GM12878 (cell line): ENCODE measurements around the gene NHERF1. TPM values are rescaled to one million over a fixed set of nuclear protein-coding genes. Genes with fewer than 3 reads are reported as not detected.

Experiments
- ATAC-seq: fragments of 200-7000 bp; cut with Tn5 transposase; 3 replicates; pipeline ENCODE4 v1.9.1; 2020; ENCODE audit warnings: mild to moderate bottlenecking, moderate library complexity
- BruUV-seq: library from RNA; stranded (reverse); fragments of 400-500 nt; replicated peaks from 2 replicates; lab custom pipeline; 2021; lab: Mats Ljungman, UMichigan
- CTCF ChIA-PET: fragments of 300-600 bp; sonication (Branson Sonifier 250); formaldehyde crosslinking; extraction: SDS; loops from one replicate; lab custom pipeline; 2021; ENCODE audit warnings: inconsistent platforms; lab: Yijun Ruan, JAX
- POLR2A ChIA-PET: fragments of 350-600 bp; formaldehyde crosslinking; extraction: SDS; loops from one replicate; lab custom pipeline; 2021; ENCODE audit warnings: inconsistent platforms; lab: Charles Lee
- RAD21 ChIA-PET: fragments of 300-600 bp; sonication (Branson Sonifier 250); formaldehyde crosslinking; loops from one replicate; lab custom pipeline; 2023; ENCODE audit warnings: antibody characterized with exemption; ENCODE audit not compliant: unreplicated experiment; lab: Charles Lee
- SMC1A ChIA-PET: fragments of 300-600 bp; sonication (Branson Sonifier 250); formaldehyde crosslinking; loops from one replicate; lab custom pipeline; 2023; ENCODE audit not compliant: unreplicated experiment, uncharacterized antibody; lab: Charles Lee
- DNase-seq: peaks from one replicate; pipeline ENCODE4 v3.0.0-alpha.2; 2011; ENCODE audit warnings: low read depth, low spot score
- FAIRE-seq: peaks from 3 replicates; lab custom pipeline; 2011; peaks lifted over from hg19 to GRCh38; lab: Jason Lieb, UNC
- H2AFZ ChIP-seq: 2 replicates; pipeline ENCODE4 v1.6.0; 2011; ENCODE audit warnings: low read depth, low read length, control low read depth; ENCODE audit not compliant: control insufficient read depth
- H3K27ac ChIP-seq: 2 replicates; pipeline ENCODE4 v1.5.1; 2011; ENCODE audit warnings: control low read depth; ENCODE audit not compliant: control insufficient read depth, insufficient read depth
- H3K27me3 ChIP-seq, 2 experiments: replicated peaks in 1 of 2; 2 replicates each; pipeline versions ENCODE4 v1.6.0 to v1.6.1; 2011; ENCODE audit warnings: low read length in 1 of 2; ENCODE audit not compliant: control insufficient read depth in 2 of 2, insufficient read depth in 2 of 2
- H3K36me3 ChIP-seq, 2 experiments: 2 replicates each; pipeline ENCODE4 v1.5.1; 2011; ENCODE audit warnings: low read length in 1 of 2; ENCODE audit not compliant: control insufficient read depth in 2 of 2, insufficient read depth in 2 of 2
- H3K4me1 ChIP-seq: 2 replicates; pipeline ENCODE4 v1.6.1; 2011; ENCODE audit warnings: mild to moderate bottlenecking, low read length, moderate library complexity, mixed read lengths; ENCODE audit not compliant: control insufficient read depth, insufficient read depth
- H3K4me2 ChIP-seq: 2 replicates; pipeline ENCODE4 v1.6.0; 2011; ENCODE audit warnings: control low read depth; ENCODE audit not compliant: control insufficient read depth, insufficient read depth
- H3K4me3 ChIP-seq: fragments of 200-600 bp; sonication (generic); 2 replicates; pipeline ENCODE4 v1.5.1; 2016
- H3K79me2 ChIP-seq: 2 replicates; pipeline ENCODE4 v1.6.0; 2011; ENCODE audit warnings: low read length; ENCODE audit not compliant: control insufficient read depth, insufficient read depth
- H3K9ac ChIP-seq: 2 replicates; pipeline ENCODE4 v1.8.0; 2011; ENCODE audit warnings: low read length, control low read depth, mixed read lengths; ENCODE audit not compliant: control insufficient read depth, insufficient read depth
- H3K9me3 ChIP-seq: replicated peaks from 3 replicates; pipeline ENCODE4 v1.5.1; 2011; ENCODE audit warnings: mild to moderate bottlenecking, low read length; ENCODE audit not compliant: control insufficient read depth, insufficient read depth
- H4K20me1 ChIP-seq: 2 replicates; pipeline ENCODE4 v1.6.0; 2011; ENCODE audit not compliant: control insufficient read depth, insufficient read depth
- DPF2 ChIP-seq: fragments of 450-650 bp; IDR thresholded peaks from 2 replicates; pipeline ENCODE4 v1.6.1; 2017; ENCODE audit warnings: mild to moderate bottlenecking
- IKZF2 ChIP-seq, 2 experiments: fragments of 450-650 bp; IDR thresholded peaks; 2 replicates each; pipeline ENCODE4 v1.6.1; 2017; ENCODE audit warnings: mild to moderate bottlenecking in 2 of 2, moderate library complexity in 2 of 2
- POLR2A ChIP-seq: IDR thresholded peaks from 2 replicates; pipeline ENCODE4 v1.6.1; 2011; ENCODE audit warnings: low read depth, mild to moderate bottlenecking, low read length
- POLR2AphosphoS2 ChIP-seq: IDR thresholded peaks from 2 replicates; pipeline ENCODE4 v1.6.1; 2011; ENCODE audit warnings: low read depth, mild to moderate bottlenecking, low read length, improper control_type of control experiment, moderate library complexity
- RUNX3 ChIP-seq: IDR thresholded peaks from 2 replicates; pipeline ENCODE4 v1.6.1; 2012; ENCODE audit warnings: low read length, inconsistent platforms
- SP1 ChIP-seq: IDR thresholded peaks from one replicate; pipeline ENCODE4 v1.6.1; 2011; ENCODE audit warnings: low read depth, low read length
- SPI1 ChIP-seq: IDR thresholded peaks from 2 replicates; pipeline ENCODE4 v1.6.1; 2011; ENCODE audit warnings: low read depth, mild to moderate bottlenecking, low read length, moderate library complexity, borderline replicate concordance; ENCODE audit not compliant: insufficient read depth
- SREBF1 ChIP-seq: IDR thresholded peaks from 2 replicates; pipeline ENCODE4 v1.6.1; 2012; ENCODE audit warnings: mild to moderate bottlenecking, low read length
- STAT3 ChIP-seq: IDR thresholded peaks from 2 replicates; pipeline ENCODE4 v1.6.1; 2011; ENCODE audit warnings: low read depth, low read length, improper control_type of control experiment
- TCF12 ChIP-seq: IDR thresholded peaks from 2 replicates; pipeline ENCODE4 v1.6.1; 2011; ENCODE audit warnings: low read depth, mild to moderate bottlenecking, low read length
- TCF3 ChIP-seq: IDR thresholded peaks from 2 replicates; pipeline ENCODE4 v1.6.1; 2012; ENCODE audit warnings: low read depth, mild to moderate bottlenecking, low read length, borderline replicate concordance; ENCODE audit not compliant: insufficient read depth
- YY1 ChIP-seq: IDR thresholded peaks from 2 replicates; pipeline ENCODE4 v1.6.1; 2011; ENCODE audit warnings: low read depth, mild to moderate bottlenecking, low read length
- WGBS: methylation state at CpG from one replicate; pipeline ENCODE4 v1.1.6; 2016; ENCODE audit warnings: low lambda C conversion rate; ENCODE audit not compliant: insufficient replicate concordance, insufficient coverage; ENCODE audit errors: missing lambda C conversion rate; 5-methylcytosine and 5-hydroxymethylcytosine counted together
- in situ Hi-C: fragments of 300-500 bp; cut with MboI; formaldehyde crosslinking; loops from 9 replicates; pipeline ENCODE4 v1.14.3; 2018; ENCODE audit warnings: mixed read lengths
- intact Hi-C: fragments of 100-400 bp; cut with micrococcal nuclease; formaldehyde crosslinking; loops from one replicate; pipeline ENCODE4 v1.14.2; 2022; ENCODE audit not compliant: unreplicated experiment
- polyA plus RNA-seq, 11 experiments: library from polyadenylated mRNA; depleted of rRNA in 4 of 11; unstranded in 6 of 11; stranded (reverse) in 5 of 11; fragments of >200 nt; fragmentation: Nextera tagmentation in 4 of 11; fragmentation: Illumina TruSeq in 1 of 11; extraction: Ambion mirVana in 4 of 11; extraction: Trizol in 1 of 11; gene quantifications; 1 replicate in 1 of 11; 2 replicates in 10 of 11; pipeline versions ENCODE4 v1.2.1 to v1.2.3, GENCODE V29; 2011 to 2016; ENCODE audit warnings: inconsistent platforms in 2 of 11, missing spikeins in 2 of 11, low read depth in 1 of 11
- total RNA-seq, 4 experiments: library from RNA; depleted of rRNA in 3 of 4; stranded (reverse); fragments of >200 nt in 3 of 4; fragmentation: Illumina TruSeq in 1 of 4; extraction: Trizol in 1 of 4; gene quantifications; 2 replicates each; pipeline versions ENCODE4 v1.2.1 to v1.2.3, GENCODE V29; 2013 to 2021
- TF ChIP-seq, protein P1 (sequence below): fragments of 450-650 bp; IDR thresholded peaks from 2 replicates; pipeline ENCODE4 v1.6.1; 2017; ENCODE audit warnings: mild to moderate bottlenecking
- TF ChIP-seq, protein P2 (sequence below): fragments of 450-650 bp; IDR thresholded peaks from 2 replicates; pipeline ENCODE4 v1.6.1; 2017; ENCODE audit warnings: low read depth, mild to moderate bottlenecking, moderate library complexity
- TF ChIP-seq, protein P3 (sequence below): fragments of 450-650 bp; IDR thresholded peaks from 2 replicates; pipeline ENCODE4 v1.6.1; 2017; ENCODE audit warnings: mild to moderate bottlenecking, moderate library complexity
- TF ChIP-seq, protein P4 (sequence below): fragments of 450-650 bp; IDR thresholded peaks from 2 replicates; pipeline ENCODE4 v1.6.1; 2016; ENCODE audit warnings: mild to moderate bottlenecking

Gene NHERF1
- total and polyA plus RNA-seq, 10 of the 15 experiments (the other 5 are each of a cell fraction or from before 2014, with no cell fraction given): 13.4 to 61.6 (median 39.0) TPM

DNA sequence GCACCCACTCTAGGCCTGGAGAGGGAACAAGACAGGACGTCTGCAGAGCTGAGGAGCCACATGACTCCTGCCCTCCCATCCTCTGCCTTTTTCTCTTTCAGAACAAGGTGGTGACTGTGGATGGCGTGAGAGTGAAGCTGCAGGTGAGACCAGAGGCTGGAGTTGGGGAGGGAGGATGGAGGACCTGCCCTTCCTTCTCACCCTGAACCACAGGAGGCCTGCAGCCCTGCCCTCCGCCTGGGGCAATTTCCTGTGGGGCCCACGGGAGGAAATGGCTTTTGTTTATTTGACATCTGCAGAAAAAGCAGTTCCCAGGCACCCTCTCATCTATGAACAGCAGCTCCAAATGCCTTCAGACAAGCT is 6.3 kb upstream of the NHERF1 start:
- Histone ChIP-seq H3K36me3 (no peaks in the 10 kb centered on the region), H4K20me1 (no peaks in the 10 kb centered on the region), H3K79me2 (no peaks in the 10 kb centered on the region), H3K9ac (peak overlapping the region; percentile 39; the same call in 1 of the 2 replicates), H3K4me1 (peaks cover 47% of the 10 kb centered on the region), H3K27me3 (no peaks in the 10 kb centered on the region), H2AFZ (peak overlapping the region; percentile 81), H3K4me2 (peak overlapping the region; percentile 71), H3K9me3 (no peaks in the 10 kb centered on the region), H3K4me3 (no peak overlapping the region), H3K27ac (peak overlapping the region; percentile 80)
- BruUV-seq: no TSS peak
- POLR2A ChIA-PET: interaction anchor here (0.6 to 0.8 kb wide), 2 partner anchors 33 to 686 kb away, joined by 3 to 8 read pairs; no protein-coding TSS in a partner anchor
- in situ Hi-C loops (loop anchor here (5.0 kb wide), 1 partner anchor 125 kb away; no protein-coding TSS in a partner anchor), intact Hi-C loops (no loop called here)
- peak; percentile 82 for FAIRE-seq
- peak; percentile 69 for DNase-seq
- peak; percentile 31 for ATAC-seq
- SMC1A ChIA-PET: interaction anchor here (0.9 to 2.0 kb wide), 6 partner anchors 29 to 120 kb away, joined by 3 to 16 read pairs (median 7); no protein-coding TSS in a partner anchor
- CTCF ChIA-PET: interaction anchor here (0.7 to 2.8 kb wide), 18 partner anchors 9 to 449 kb away, joined by 3 to 41 read pairs (median 4); partner anchors contain the start of gene NAT9
- WGBS: 2% methylated on average over 4 of the region's 4 CpGs
- RAD21 ChIA-PET: interaction anchor here (0.7 to 2.0 kb wide), 8 partner anchors 25 to 219 kb away, joined by 3 to 18 read pairs (median 3); partner anchors contain the start of gene NAT9
- TF ChIP-seq DPF2 (no peak), TCF12 (0 out of 2 replicates have a peak, but pooled peaks have one; percentile 8), POLR2AphosphoS2 (no peak), RUNX3 (peak; percentile 78), POLR2A (0 out of 2 replicates have a peak, but pooled peaks have one; percentile 43), YY1 (peak; percentile 45; the same call in 1 of the 2 replicates), SREBF1 (no peak), SP1 (peak; percentile 41), SPI1 (peak; percentile 13; the same call in 1 of the 2 replicates), TCF3 (peak; percentile 67; the same call in 1 of the 2 replicates), STAT3 (no peak), IKZF2 (IDR thresholded peaks at IDR 0.05) (peak; percentile 37 to 56; a peak in 1 of 4 replicates)
- TF ChIP-seq, protein P1, sequence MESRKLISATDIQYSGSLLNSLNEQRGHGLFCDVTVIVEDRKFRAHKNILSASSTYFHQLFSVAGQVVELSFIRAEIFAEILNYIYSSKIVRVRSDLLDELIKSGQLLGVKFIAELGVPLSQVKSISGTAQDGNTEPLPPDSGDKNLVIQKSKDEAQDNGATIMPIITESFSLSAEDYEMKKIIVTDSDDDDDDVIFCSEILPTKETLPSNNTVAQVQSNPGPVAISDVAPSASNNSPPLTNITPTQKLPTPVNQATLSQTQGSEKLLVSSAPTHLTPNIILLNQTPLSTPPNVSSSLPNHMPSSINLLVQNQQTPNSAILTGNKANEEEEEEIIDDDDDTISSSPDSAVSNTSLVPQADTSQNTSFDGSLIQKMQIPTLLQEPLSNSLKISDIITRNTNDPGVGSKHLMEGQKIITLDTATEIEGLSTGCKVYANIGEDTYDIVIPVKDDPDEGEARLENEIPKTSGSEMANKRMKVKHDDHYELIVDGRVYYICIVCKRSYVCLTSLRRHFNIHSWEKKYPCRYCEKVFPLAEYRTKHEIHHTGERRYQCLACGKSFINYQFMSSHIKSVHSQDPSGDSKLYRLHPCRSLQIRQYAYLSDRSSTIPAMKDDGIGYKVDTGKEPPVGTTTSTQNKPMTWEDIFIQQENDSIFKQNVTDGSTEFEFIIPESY: no peak
- TF ChIP-seq, protein P2, sequence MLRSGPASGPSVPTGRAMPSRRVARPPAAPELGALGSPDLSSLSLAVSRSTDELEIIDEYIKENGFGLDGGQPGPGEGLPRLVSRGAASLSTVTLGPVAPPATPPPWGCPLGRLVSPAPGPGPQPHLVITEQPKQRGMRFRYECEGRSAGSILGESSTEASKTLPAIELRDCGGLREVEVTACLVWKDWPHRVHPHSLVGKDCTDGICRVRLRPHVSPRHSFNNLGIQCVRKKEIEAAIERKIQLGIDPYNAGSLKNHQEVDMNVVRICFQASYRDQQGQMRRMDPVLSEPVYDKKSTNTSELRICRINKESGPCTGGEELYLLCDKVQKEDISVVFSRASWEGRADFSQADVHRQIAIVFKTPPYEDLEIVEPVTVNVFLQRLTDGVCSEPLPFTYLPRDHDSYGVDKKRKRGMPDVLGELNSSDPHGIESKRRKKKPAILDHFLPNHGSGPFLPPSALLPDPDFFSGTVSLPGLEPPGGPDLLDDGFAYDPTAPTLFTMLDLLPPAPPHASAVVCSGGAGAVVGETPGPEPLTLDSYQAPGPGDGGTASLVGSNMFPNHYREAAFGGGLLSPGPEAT: no peak
- TF ChIP-seq, protein P3, sequence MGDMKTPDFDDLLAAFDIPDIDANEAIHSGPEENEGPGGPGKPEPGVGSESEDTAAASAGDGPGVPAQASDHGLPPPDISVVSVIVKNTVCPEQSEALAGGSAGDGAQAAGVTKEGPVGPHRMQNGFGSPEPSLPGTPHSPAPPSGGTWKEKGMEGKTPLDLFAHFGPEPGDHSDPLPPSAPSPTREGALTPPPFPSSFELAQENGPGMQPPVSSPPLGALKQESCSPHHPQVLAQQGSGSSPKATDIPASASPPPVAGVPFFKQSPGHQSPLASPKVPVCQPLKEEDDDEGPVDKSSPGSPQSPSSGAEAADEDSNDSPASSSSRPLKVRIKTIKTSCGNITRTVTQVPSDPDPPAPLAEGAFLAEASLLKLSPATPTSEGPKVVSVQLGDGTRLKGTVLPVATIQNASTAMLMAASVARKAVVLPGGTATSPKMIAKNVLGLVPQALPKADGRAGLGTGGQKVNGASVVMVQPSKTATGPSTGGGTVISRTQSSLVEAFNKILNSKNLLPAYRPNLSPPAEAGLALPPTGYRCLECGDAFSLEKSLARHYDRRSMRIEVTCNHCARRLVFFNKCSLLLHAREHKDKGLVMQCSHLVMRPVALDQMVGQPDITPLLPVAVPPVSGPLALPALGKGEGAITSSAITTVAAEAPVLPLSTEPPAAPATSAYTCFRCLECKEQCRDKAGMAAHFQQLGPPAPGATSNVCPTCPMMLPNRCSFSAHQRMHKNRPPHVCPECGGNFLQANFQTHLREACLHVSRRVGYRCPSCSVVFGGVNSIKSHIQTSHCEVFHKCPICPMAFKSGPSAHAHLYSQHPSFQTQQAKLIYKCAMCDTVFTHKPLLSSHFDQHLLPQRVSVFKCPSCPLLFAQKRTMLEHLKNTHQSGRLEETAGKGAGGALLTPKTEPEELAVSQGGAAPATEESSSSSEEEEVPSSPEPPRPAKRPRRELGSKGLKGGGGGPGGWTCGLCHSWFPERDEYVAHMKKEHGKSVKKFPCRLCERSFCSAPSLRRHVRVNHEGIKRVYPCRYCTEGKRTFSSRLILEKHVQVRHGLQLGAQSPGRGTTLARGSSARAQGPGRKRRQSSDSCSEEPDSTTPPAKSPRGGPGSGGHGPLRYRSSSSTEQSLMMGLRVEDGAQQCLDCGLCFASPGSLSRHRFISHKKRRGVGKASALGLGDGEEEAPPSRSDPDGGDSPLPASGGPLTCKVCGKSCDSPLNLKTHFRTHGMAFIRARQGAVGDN: peak; percentile 75
- TF ChIP-seq, protein P4, sequence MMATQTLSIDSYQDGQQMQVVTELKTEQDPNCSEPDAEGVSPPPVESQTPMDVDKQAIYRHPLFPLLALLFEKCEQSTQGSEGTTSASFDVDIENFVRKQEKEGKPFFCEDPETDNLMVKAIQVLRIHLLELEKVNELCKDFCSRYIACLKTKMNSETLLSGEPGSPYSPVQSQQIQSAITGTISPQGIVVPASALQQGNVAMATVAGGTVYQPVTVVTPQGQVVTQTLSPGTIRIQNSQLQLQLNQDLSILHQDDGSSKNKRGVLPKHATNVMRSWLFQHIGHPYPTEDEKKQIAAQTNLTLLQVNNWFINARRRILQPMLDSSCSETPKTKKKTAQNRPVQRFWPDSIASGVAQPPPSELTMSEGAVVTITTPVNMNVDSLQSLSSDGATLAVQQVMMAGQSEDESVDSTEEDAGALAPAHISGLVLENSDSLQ: no peak
